OCI-LY7 (cell line): ENCODE results near the gene IPO9.

ENCODE experiments used
- CTCF ChIP-seq: fragments of 200-600 bp; sonication (generic); conservative IDR thresholded peaks from 2 replicates; pipeline ENCODE4 v1.5.1; 2014; ENCODE audit warnings: mild to moderate bottlenecking, antibody characterized with exemption, low read length, moderate library complexity, mixed read lengths
- EZH2phosphoT487 ChIP-seq: fragments of 200-600 bp; sonication (generic); IDR thresholded peaks from 2 replicates; pipeline ENCODE4 v1.6.1; 2018; ENCODE audit warnings: low read depth, borderline replicate concordance, mild to moderate bottlenecking, mixed run types, antibody characterized with exemption, low read length, moderate library complexity, mixed read lengths

- no peak for TF ChIP-seq CTCF
- TF ChIP-seq EZH2phosphoT487: no peak
These were observed 18.3 kb upstream of the IPO9 start for GRCh38 chr1:201810466-201811216.
